ENCODE results near the gene IL2RA.

DNA sequence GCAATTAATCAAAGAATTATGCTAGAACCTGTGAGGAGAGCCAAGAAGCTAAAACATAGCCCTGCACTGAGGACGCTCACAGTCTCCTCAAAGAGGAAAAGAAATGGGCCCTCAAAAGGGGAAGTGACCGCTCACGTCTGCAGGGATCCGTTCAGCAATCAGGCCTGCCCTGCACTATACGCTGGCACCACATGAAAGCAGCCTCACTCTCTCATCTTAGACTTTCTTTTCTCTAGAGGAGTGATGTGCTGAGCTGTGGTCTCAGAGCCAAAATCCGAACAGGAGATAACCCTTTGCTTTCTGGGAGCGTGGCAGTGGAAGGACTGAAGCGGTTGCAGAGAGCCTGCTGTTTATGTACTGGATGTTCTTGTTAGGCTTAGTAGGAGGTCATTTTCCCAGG, 6.3 kb upstream of the IL2RA start:
- TF ChIP-seq, protein P1, sequence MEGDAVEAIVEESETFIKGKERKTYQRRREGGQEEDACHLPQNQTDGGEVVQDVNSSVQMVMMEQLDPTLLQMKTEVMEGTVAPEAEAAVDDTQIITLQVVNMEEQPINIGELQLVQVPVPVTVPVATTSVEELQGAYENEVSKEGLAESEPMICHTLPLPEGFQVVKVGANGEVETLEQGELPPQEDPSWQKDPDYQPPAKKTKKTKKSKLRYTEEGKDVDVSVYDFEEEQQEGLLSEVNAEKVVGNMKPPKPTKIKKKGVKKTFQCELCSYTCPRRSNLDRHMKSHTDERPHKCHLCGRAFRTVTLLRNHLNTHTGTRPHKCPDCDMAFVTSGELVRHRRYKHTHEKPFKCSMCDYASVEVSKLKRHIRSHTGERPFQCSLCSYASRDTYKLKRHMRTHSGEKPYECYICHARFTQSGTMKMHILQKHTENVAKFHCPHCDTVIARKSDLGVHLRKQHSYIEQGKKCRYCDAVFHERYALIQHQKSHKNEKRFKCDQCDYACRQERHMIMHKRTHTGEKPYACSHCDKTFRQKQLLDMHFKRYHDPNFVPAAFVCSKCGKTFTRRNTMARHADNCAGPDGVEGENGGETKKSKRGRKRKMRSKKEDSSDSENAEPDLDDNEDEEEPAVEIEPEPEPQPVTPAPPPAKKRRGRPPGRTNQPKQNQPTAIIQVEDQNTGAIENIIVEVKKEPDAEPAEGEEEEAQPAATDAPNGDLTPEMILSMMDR (IDR thresholded peaks at IDR 0.05; ENCODE audit: low read length): no peak
- no peak for TF ChIP-seq EZH2 (IDR thresholded peaks at IDR 0.05; ENCODE audit: borderline replicate concordance, low read length)
